ENCODE results near the gene AK9. TPM values are rescaled to one million over a fixed set of nuclear protein-coding genes. Genes with fewer than 3 reads are reported as not detected.

The AK9 gene
- total and polyA plus RNA-seq, 2 of the 8 experiments (the other 6 are each of a cell fraction or from before 2014, with no cell fraction given), result 1.8 to 2.2 TPM

GRCh38 chr6:109461733-109462526 lies 229.1 kb downstream of the AK9 start:
- peaks cover 0 to 15% of the 10 kb centered on the region in 2 experiments; a peak in 2 of 4 replicates for H3K79me2 ChIP-seq (ENCODE audit: control insufficient read depth in 1 of 2, insufficient read depth in 2 of 2, low read length in 2 of 2)
- H4K20me1 ChIP-seq (replicated peaks in 1 of 2; ENCODE audit: control insufficient read depth in 1 of 2, insufficient read depth in 2 of 2, low read length in 2 of 2), result peaks cover 0 to 3% of the 10 kb centered on the region in 2 experiments
- no peak overlapping the region for H3K14ac ChIP-seq (ENCODE audit: insufficient read length)
- no peaks in the 10 kb centered on the region for H3K27me3 ChIP-seq (replicated peaks in 1 of 4; ENCODE audit: control insufficient read depth in 3 of 4, extremely low read depth in 1 of 4, insufficient read depth in 3 of 4, low read length in 3 of 4)
- H2BK20ac ChIP-seq (ENCODE audit: low read length), result no peak overlapping the region
- no peak for FAIRE-seq
- H2AFZ ChIP-seq (ENCODE audit: low read length), result no peak overlapping the region
- no peak overlapping the region for H2BK5ac ChIP-seq (ENCODE audit: low read depth, low read length)
- no peak overlapping the region for H2BK120ac ChIP-seq (replicated peaks; ENCODE audit: low read depth, low read length)
- ChIA-PET POLR2A (ENCODE audit: partially characterized antibody) (no interaction called here), CTCF (ENCODE audit: partially characterized antibody) (no interaction called here)
- WGBS, 2 experiments (ENCODE audit: extremely low coverage in 1 of 2, insufficient coverage in 1 of 2, insufficient read length in 1 of 2, insufficient replicate concordance in 2 of 2, low coverage in 1 of 2, low lambda C conversion rate in 2 of 2, missing lambda C conversion rate in 1 of 2), result 76% methylated on average over 1 of the region's 1 CpG; no CpG with 5 or more reads in 1 of the 2 experiments
- no peak overlapping the region for H3K9ac ChIP-seq (replicated peaks in 1 of 4; ENCODE audit: extremely low read depth in 1 of 4, low read depth in 3 of 4, low read length in 3 of 4)
- H4K91ac ChIP-seq (replicated peaks; ENCODE audit: insufficient read length, low read length), result no peak overlapping the region
- H3K18ac ChIP-seq (ENCODE audit: extremely low read depth, low read length), result no peak overlapping the region
- no peak overlapping the region for H3K56ac ChIP-seq (replicated peaks; ENCODE audit: insufficient read length, low read depth, low read length)
- H3K9me3 ChIP-seq (ENCODE audit: insufficient read depth in 2 of 2, low read depth in 1 of 2, low read length in 1 of 2), result peaks cover 0 to 5% of the 10 kb centered on the region in 2 experiments; a peak in 1 of 4 replicates
- no peak overlapping the region for H4K5ac ChIP-seq (ENCODE audit: insufficient read length, low read depth, low read length)
- no peak overlapping the region for H2AK5ac ChIP-seq (ENCODE audit: low read depth, low read length)
- no peak overlapping the region for H3K4ac ChIP-seq (replicated peaks; ENCODE audit: insufficient read length, low read depth, low read length)
- no peak overlapping the region for H3K27ac ChIP-seq (ENCODE audit: low read depth, low read length)
- no peaks in the 10 kb centered on the region; the same call in 1 of the 2 replicates for H3K79me1 ChIP-seq (ENCODE audit: low read depth, low read length)
- no peak overlapping the region for H2BK15ac ChIP-seq (ENCODE audit: low read length)
- H3K4me3 ChIP-seq (ENCODE audit: extremely low read depth in 1 of 4, insufficient read depth in 2 of 4, low read depth in 3 of 4, low read length in 4 of 4), result no peak overlapping the region
- DNase-seq (ENCODE audit: low read depth in 1 of 2, low spot score in 2 of 2), result no peak
- H3K36me3 ChIP-seq (ENCODE audit: control insufficient read depth in 2 of 4, insufficient read depth in 4 of 4, low read length in 3 of 4), result peaks cover 12 to 62% (median 32%) of the 10 kb centered on the region in 4 experiments
- peaks cover 0 to 6% (median 4%) of the 10 kb centered on the region in 4 experiments; a peak in 4 of 7 replicates for H3K4me1 ChIP-seq (replicated peaks in 1 of 4; ENCODE audit: control insufficient read depth in 3 of 4, insufficient read depth in 4 of 4, low read length in 3 of 4)
- H2BK12ac ChIP-seq (ENCODE audit: low read depth, low read length), result no peak overlapping the region
- no peak overlapping the region for H3K4me2 ChIP-seq (ENCODE audit: insufficient read depth in 1 of 2, low read depth in 2 of 2, low read length in 2 of 2)
- no peak overlapping the region for H3K23ac ChIP-seq (ENCODE audit: insufficient read length)
- no peaks in the 10 kb centered on the region for H3K23me2 ChIP-seq (ENCODE audit: low read depth, low read length)
- no peak overlapping the region for H4K8ac ChIP-seq (ENCODE audit: extremely low read depth, insufficient read depth, low read length)
- TF ChIP-seq CTCF (IDR thresholded peaks at IDR 0.05; ENCODE audit: control extremely low read depth in 1 of 3, insufficient read depth in 1 of 3, low read depth in 1 of 3, low read length in 3 of 3) (no peak), EP300 (IDR thresholded peaks at IDR 0.05; ENCODE audit: borderline replicate concordance in 1 of 2, low read depth in 2 of 2, low read length in 2 of 2) (no peak), RXRA (IDR thresholded peaks at IDR 0.05; ENCODE audit: insufficient read depth, low read depth, low read length) (no peak), POLR2A (IDR thresholded peaks at IDR 0.05; ENCODE audit: control extremely low read depth in 1 of 2, low read depth in 2 of 2, low read length in 2 of 2) (no peak), KDM5A (IDR thresholded peaks at IDR 0.05; ENCODE audit: low read length) (no peak), MAX (IDR thresholded peaks at IDR 0.05) (no peak), KDM4A (IDR thresholded peaks at IDR 0.05; ENCODE audit: low read depth, low read length, severe bottlenecking) (no peak), SP4 (IDR thresholded peaks at IDR 0.05; ENCODE audit: low read length) (no peak), CTBP2 (IDR thresholded peaks at IDR 0.05; ENCODE audit: borderline replicate concordance, insufficient read depth, insufficient read length, low read length) (no peak)
